HCT116 (cell line): Measurements from ENCODE around the gene DRD3. TPM values are rescaled to one million over a fixed set of nuclear protein-coding genes. Genes with fewer than 3 reads are reported as not detected.

ENCODE experiments used
- ATAC-seq: fragments of 200-7000 bp; cut with Tn5 transposase; 2 replicates; pipeline ENCODE4 v1.9.1; 2020; ENCODE audit warnings: mild to moderate bottlenecking, moderate library complexity
- BruUV-seq: library from RNA; stranded (reverse); fragments of 400-500 nt; replicated peaks from 2 replicates; lab custom pipeline; 2021; lab: Mats Ljungman, UMichigan
- CTCF ChIA-PET: fragments of 300-600 bp; sonication (Branson Sonifier 250); formaldehyde crosslinking; loops from one replicate; lab custom pipeline; 2021; ENCODE audit warnings: antibody characterized with exemption; lab: Charles Lee
- POLR2A ChIA-PET: fragments of 300-600, 350-600 bp; sonication (Branson Sonifier 250); formaldehyde crosslinking; loops from one replicate; lab custom pipeline; 2021; ENCODE audit warnings: antibody characterized with exemption; lab: Charles Lee
- RAD21 ChIA-PET, 2 experiments: fragments of 300-600 bp; sonication (Branson Sonifier 250); formaldehyde crosslinking; loops; one replicate each; lab custom pipeline; 2023; ENCODE audit warnings: low total read pairs in 2 of 2; ENCODE audit not compliant: uncharacterized antibody in 2 of 2, unreplicated experiment in 2 of 2, low non-redundant PET in 1 of 2; lab: Charles Lee
- DNase-seq: peaks from one replicate; pipeline ENCODE4 v3.0.0-alpha.2; 2010; ENCODE audit warnings: low read depth, low spot score
- H2AFZ ChIP-seq: fragments of 200-600 bp; shearing (Covaris generic), sonication (generic); 2 replicates; pipeline ENCODE4 v1.6.1; 2017; ENCODE audit warnings: low read depth, mixed run types, mixed read lengths, antibody characterized with exemption, low read length; ENCODE audit not compliant: poor library complexity, severe bottlenecking
- H3K27ac ChIP-seq: 2 replicates; pipeline ENCODE4 v1.5.1; 2012; ENCODE audit warnings: low read depth, low read length
- H3K27me3 ChIP-seq: fragments of 200-600 bp; sonication (generic); 2 replicates; pipeline ENCODE4 v1.6.1; 2016; ENCODE audit warnings: mixed run types, low read length, mixed read lengths; ENCODE audit not compliant: insufficient read depth
- H3K36me3 ChIP-seq, 2 experiments: fragments of 200-500 bp in 1 of 2; fragments of 200-600 bp in 1 of 2; sonication (Bioruptor generic) in 1 of 2; sonication (generic) in 1 of 2; 2 replicates each; pipeline versions ENCODE4 v1.5.1 to v1.6.1; 2014 to 2016; ENCODE audit warnings: low read length in 2 of 2, inconsistent platforms in 1 of 2, mixed read lengths in 1 of 2, mixed run types in 1 of 2; ENCODE audit not compliant: insufficient read depth in 2 of 2, control insufficient read depth in 1 of 2
- H3K4me1 ChIP-seq, 2 experiments: fragments of 200-600 bp in 1 of 2; sonication (generic) in 1 of 2; 2 replicates each; pipeline versions ENCODE4 v1.5.1 to v1.6.1; 2012 to 2017; ENCODE audit warnings: low read length in 2 of 2, inconsistent platforms in 1 of 2, mild to moderate bottlenecking in 1 of 2, mixed read lengths in 1 of 2, mixed run types in 1 of 2, moderate library complexity in 1 of 2; ENCODE audit not compliant: insufficient read depth in 2 of 2, control insufficient read depth in 1 of 2
- H3K4me2 ChIP-seq: fragments of 200-600 bp; sonication (generic); 2 replicates; pipeline ENCODE4 v1.6.1; 2017; ENCODE audit warnings: mixed run types, low read length, mixed read lengths
- H3K4me3 ChIP-seq, 2 experiments: fragments of 200-600 bp in 1 of 2; sonication (generic) in 1 of 2; replicated peaks in 1 of 2; 2 replicates each; pipeline ENCODE4 v1.5.1; 2011 to 2016; ENCODE audit warnings: low read length in 2 of 2, control low read depth in 1 of 2, low read depth in 1 of 2, mild to moderate bottlenecking in 1 of 2, mixed read lengths in 1 of 2, mixed run types in 1 of 2
- H3K79me2 ChIP-seq: fragments of 200-600 bp; sonication (generic); 2 replicates; pipeline ENCODE4 v1.6.1; 2017; ENCODE audit warnings: mild to moderate bottlenecking, mixed run types, low read length, moderate library complexity, mixed read lengths; ENCODE audit not compliant: insufficient read depth
- H3K9ac ChIP-seq: fragments of 200-600 bp; sonication (generic); 2 replicates; pipeline ENCODE4 v1.6.1; 2016; ENCODE audit warnings: low read length, mixed read lengths
- H3K9me2 ChIP-seq: fragments of 200-600 bp; sonication (generic), shearing (Covaris generic); 2 replicates; pipeline ENCODE4 v1.6.1; 2017; ENCODE audit warnings: mixed run types, mild to moderate bottlenecking, moderate library complexity; ENCODE audit not compliant: insufficient read depth
- H3K9me3 ChIP-seq, 2 experiments: fragments of 200-500 bp in 1 of 2; fragments of 200-600 bp in 1 of 2; sonication (Bioruptor generic) in 1 of 2; sonication (generic) in 1 of 2; 2 replicates each; pipeline ENCODE4 v1.6.1; 2014 to 2017; ENCODE audit warnings: low read length in 2 of 2, mixed read lengths in 2 of 2, inconsistent platforms in 1 of 2, low read depth in 1 of 2, mild to moderate bottlenecking in 1 of 2, mixed run types in 1 of 2, moderate library complexity in 1 of 2; ENCODE audit not compliant: control insufficient read depth in 1 of 2, insufficient read depth in 1 of 2
- H4K20me1 ChIP-seq: fragments of 200-600 bp; sonication (generic), shearing (Covaris generic); 2 replicates; pipeline ENCODE4 v1.6.1; 2017; ENCODE audit warnings: mixed run types, mild to moderate bottlenecking, moderate library complexity; ENCODE audit not compliant: insufficient read depth
- CBX3 ChIP-seq: IDR thresholded peaks from 2 replicates; pipeline ENCODE4 v1.6.1; 2012; ENCODE audit warnings: low read depth
- CEBPB ChIP-seq: IDR thresholded peaks from 2 replicates; pipeline ENCODE4 v1.6.1; 2012; ENCODE audit warnings: low read depth
- CTCF ChIP-seq, 3 experiments: fragments of 200-600 bp in 1 of 3; sonication (generic) in 1 of 3; IDR thresholded peaks in 2 of 3; conservative IDR thresholded peaks in 1 of 3; 2 replicates each; pipeline ENCODE4 v1.5.1; 2012 to 2017; ENCODE audit warnings: low read depth in 2 of 3, low read length in 2 of 3, antibody characterized with exemption in 1 of 3, borderline replicate concordance in 1 of 3, control low read depth in 1 of 3, mild to moderate bottlenecking in 1 of 3, mixed read lengths in 1 of 3, mixed run types in 1 of 3, moderate library complexity in 1 of 3; ENCODE audit not compliant: insufficient read depth in 1 of 3
- EGR1 ChIP-seq: IDR thresholded peaks from 2 replicates; pipeline ENCODE4 v1.6.1; 2012; ENCODE audit warnings: low read depth
- ELF1 ChIP-seq: IDR thresholded peaks from 2 replicates; pipeline ENCODE4 v1.6.1; 2012; ENCODE audit warnings: low read depth, borderline replicate concordance
- EZH2 ChIP-seq: fragments of 200-600 bp; sonication (generic); IDR thresholded peaks from 2 replicates; pipeline ENCODE4 v1.6.1; 2017; ENCODE audit warnings: antibody characterized with exemption, mixed run types
- EZH2phosphoT487 ChIP-seq: fragments of 200-600 bp; IDR thresholded peaks from 2 replicates; pipeline ENCODE4 v1.6.1; 2018; ENCODE audit warnings: antibody characterized with exemption, borderline replicate concordance
- JUND ChIP-seq: IDR thresholded peaks from 2 replicates; pipeline ENCODE4 v1.6.1; 2012
- POLR2A ChIP-seq: IDR thresholded peaks from 2 replicates; pipeline ENCODE4 v1.7.0; 2011; ENCODE audit warnings: borderline replicate concordance; ENCODE audit not compliant: insufficient read depth, insufficient read length; ENCODE audit errors: extremely low read depth
- SP1 ChIP-seq: IDR thresholded peaks from 2 replicates; pipeline ENCODE4 v1.6.1; 2012; ENCODE audit warnings: low read depth
- SRF ChIP-seq: IDR thresholded peaks from 2 replicates; pipeline ENCODE4 v1.6.1; 2012; ENCODE audit warnings: low read depth
- YY1 ChIP-seq: IDR thresholded peaks from 2 replicates; pipeline ENCODE4 v1.6.1; 2011; ENCODE audit warnings: low read length, low read depth, moderate library complexity, mild to moderate bottlenecking; ENCODE audit not compliant: insufficient replicate concordance; ENCODE audit errors: extremely low read depth
- intact Hi-C: fragments of 100-400 bp; cut with micrococcal nuclease; formaldehyde crosslinking; loops from 2 replicates; pipeline ENCODE4 v1.10.0; 2022
- total RNA-seq: library from RNA; stranded (reverse); gene quantifications from one replicate; pipeline ENCODE4 v1.2.1, GENCODE V29; 2021; ENCODE audit not compliant: unreplicated experiment
- TF ChIP-seq, protein P1 (sequence below): IDR thresholded peaks from 2 replicates; pipeline ENCODE4 v1.6.1; 2012; ENCODE audit warnings: low read depth
- TF ChIP-seq, protein P2 (sequence below): IDR thresholded peaks from 2 replicates; pipeline ENCODE4 v1.6.1; 2012

The DRD3 gene
- total RNA-seq, 1 experiment from 2014 or later = not detected

DNA sequence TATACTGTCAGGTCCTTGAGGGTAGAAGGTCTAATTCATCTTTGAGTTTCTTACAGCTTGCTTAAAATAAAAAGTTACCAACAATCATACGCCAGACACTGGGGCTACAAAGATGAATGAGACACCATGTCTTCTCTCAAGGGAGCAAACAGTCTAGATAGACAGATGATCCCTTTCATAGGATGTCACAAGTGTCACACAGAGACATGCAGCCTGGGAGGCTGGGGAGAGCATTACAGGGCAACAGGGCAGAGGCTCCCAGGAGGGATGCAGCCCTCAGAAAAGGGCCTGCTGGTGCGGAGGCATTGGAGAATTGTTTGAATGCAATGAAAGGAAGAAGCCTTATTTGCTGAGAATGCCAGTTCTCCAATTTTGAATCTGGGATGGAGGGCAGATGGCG, 39.0 kb downstream of the DRD3 start:
- CTCF ChIA-PET = no interaction called here
- Histone ChIP-seq H3K36me3 (no peaks in the 10 kb centered on the region), H3K9ac (no peak overlapping the region), H3K9me3 (no peaks in the 10 kb centered on the region), H3K4me2 (no peak overlapping the region), H2AFZ (no peak overlapping the region), H3K4me3 (no peak overlapping the region), H4K20me1 (no peaks in the 10 kb centered on the region)
- intact Hi-C loops = no loop called here
- POLR2A ChIA-PET = no interaction called here
- TF ChIP-seq JUND = no peak
- TF ChIP-seq, protein P1, sequence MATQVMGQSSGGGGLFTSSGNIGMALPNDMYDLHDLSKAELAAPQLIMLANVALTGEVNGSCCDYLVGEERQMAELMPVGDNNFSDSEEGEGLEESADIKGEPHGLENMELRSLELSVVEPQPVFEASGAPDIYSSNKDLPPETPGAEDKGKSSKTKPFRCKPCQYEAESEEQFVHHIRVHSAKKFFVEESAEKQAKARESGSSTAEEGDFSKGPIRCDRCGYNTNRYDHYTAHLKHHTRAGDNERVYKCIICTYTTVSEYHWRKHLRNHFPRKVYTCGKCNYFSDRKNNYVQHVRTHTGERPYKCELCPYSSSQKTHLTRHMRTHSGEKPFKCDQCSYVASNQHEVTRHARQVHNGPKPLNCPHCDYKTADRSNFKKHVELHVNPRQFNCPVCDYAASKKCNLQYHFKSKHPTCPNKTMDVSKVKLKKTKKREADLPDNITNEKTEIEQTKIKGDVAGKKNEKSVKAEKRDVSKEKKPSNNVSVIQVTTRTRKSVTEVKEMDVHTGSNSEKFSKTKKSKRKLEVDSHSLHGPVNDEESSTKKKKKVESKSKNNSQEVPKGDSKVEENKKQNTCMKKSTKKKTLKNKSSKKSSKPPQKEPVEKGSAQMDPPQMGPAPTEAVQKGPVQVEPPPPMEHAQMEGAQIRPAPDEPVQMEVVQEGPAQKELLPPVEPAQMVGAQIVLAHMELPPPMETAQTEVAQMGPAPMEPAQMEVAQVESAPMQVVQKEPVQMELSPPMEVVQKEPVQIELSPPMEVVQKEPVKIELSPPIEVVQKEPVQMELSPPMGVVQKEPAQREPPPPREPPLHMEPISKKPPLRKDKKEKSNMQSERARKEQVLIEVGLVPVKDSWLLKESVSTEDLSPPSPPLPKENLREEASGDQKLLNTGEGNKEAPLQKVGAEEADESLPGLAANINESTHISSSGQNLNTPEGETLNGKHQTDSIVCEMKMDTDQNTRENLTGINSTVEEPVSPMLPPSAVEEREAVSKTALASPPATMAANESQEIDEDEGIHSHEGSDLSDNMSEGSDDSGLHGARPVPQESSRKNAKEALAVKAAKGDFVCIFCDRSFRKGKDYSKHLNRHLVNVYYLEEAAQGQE = no peak
- TF ChIP-seq EZH2phosphoT487 = no peak
- TF ChIP-seq YY1 = no peak
- no peak for TF ChIP-seq SRF
- no peak for TF ChIP-seq CBX3
- no peak for TF ChIP-seq EGR1
- TF ChIP-seq, protein P2, sequence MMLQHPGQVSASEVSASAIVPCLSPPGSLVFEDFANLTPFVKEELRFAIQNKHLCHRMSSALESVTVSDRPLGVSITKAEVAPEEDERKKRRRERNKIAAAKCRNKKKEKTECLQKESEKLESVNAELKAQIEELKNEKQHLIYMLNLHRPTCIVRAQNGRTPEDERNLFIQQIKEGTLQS = no peak
- TF ChIP-seq CTCF (IDR thresholded peaks at IDR 0.05 in 2 of 3, conservative IDR thresholded peaks at IDR 0.05 in 1 of 3; ENCODE audit: borderline replicate concordance in 1 of 3, insufficient read depth in 1 of 3, low read depth in 2 of 3, low read length in 2 of 3) = no peak
- no peak for TF ChIP-seq EZH2
- TF ChIP-seq POLR2A = no peak
- no peak for TF ChIP-seq SP1
- TF ChIP-seq CEBPB = no peak
- no peak for TF ChIP-seq ELF1
- TF ChIP-seq, all 23 proteins: peak for 0
- ATAC-seq = no peak
- Histone ChIP-seq H3K27me3 (no peaks in the 10 kb centered on the region), H3K79me2 (no peaks in the 10 kb centered on the region), H3K4me1 (peaks cover 0 to under 1% of the 10 kb centered on the region in 2 experiments; a peak in 1 of 4 replicates), H3K9me2 (no peaks in the 10 kb centered on the region), H3K27ac (no peak overlapping the region)
- DNase-seq = no peak
- RAD21 ChIA-PET = no interaction called here
- BruUV-seq = no TSS peak
